ENCODE results near the gene TSHZ2.

TSHZ2 gene

GRCh38 chr20:53346335-53346648 lies 374.1 kb downstream of the TSHZ2 start:
- Histone ChIP-seq H3K36me3 (ENCODE audit: insufficient read depth, low read length) (no peaks in the 10 kb centered on the region), H3K27ac (ENCODE audit: low read depth, low read length, poor library complexity, severe bottlenecking) (no peak overlapping the region), H2AFZ (ENCODE audit: low read length) (no peak overlapping the region), H3F3A (ENCODE audit: insufficient read depth, low read length) (no peaks in the 10 kb centered on the region), H3K9ac (ENCODE audit: low read length) (no peak overlapping the region), H3K9me3 (ENCODE audit: low read length) (no peaks in the 10 kb centered on the region), H3K79me2 (ENCODE audit: insufficient read depth, low read length) (no peaks in the 10 kb centered on the region), H3K27me3 (ENCODE audit: insufficient read depth, low read length) (no peaks in the 10 kb centered on the region), H3K9me2 (ENCODE audit: low read depth, low read length) (no peaks in the 10 kb centered on the region), H3K4me1 (ENCODE audit: insufficient read depth, low read length, severe bottlenecking) (no peaks in the 10 kb centered on the region), H4K20me1 (ENCODE audit: insufficient read depth, low read length) (no peaks in the 10 kb centered on the region), H3K4me3 (ENCODE audit: low read depth, low read length, poor library complexity, severe bottlenecking) (no peak overlapping the region), H3K4me2 (ENCODE audit: low read length) (no peak overlapping the region)
- no peak for TF ChIP-seq EZH2 (IDR thresholded peaks at IDR 0.05; ENCODE audit: borderline replicate concordance, low read length)
- no peak for TF ChIP-seq CTCF (IDR thresholded peaks at IDR 0.05; ENCODE audit: low read length)

- no peak overlapping the region for H3K4me3 ChIP-seq (ENCODE audit: low read depth, low read length, poor library complexity, severe bottlenecking)
- no peak overlapping the region for H3K4me2 ChIP-seq (ENCODE audit: low read length)
- H3K36me3 ChIP-seq (ENCODE audit: insufficient read depth, low read length) = no peaks in the 10 kb centered on the region
- H3K79me2 ChIP-seq (ENCODE audit: insufficient read depth, low read length) = no peaks in the 10 kb centered on the region
- H3F3A ChIP-seq (ENCODE audit: insufficient read depth, low read length) = no peaks in the 10 kb centered on the region
- H3K27ac ChIP-seq (ENCODE audit: low read depth, low read length, poor library complexity, severe bottlenecking) = no peak overlapping the region
- no peaks in the 10 kb centered on the region for H3K9me2 ChIP-seq (ENCODE audit: low read depth, low read length)
- TF ChIP-seq EZH2 (IDR thresholded peaks at IDR 0.05; ENCODE audit: borderline replicate concordance, low read length) (no peak), CTCF (IDR thresholded peaks at IDR 0.05; ENCODE audit: low read length) (no peak)
- H4K20me1 ChIP-seq (ENCODE audit: insufficient read depth, low read length) = no peaks in the 10 kb centered on the region
- H2AFZ ChIP-seq (ENCODE audit: low read length) = no peak overlapping the region
- H3K4me1 ChIP-seq (ENCODE audit: insufficient read depth, low read length, severe bottlenecking) = no peaks in the 10 kb centered on the region
- H3K27me3 ChIP-seq (ENCODE audit: insufficient read depth, low read length) = no peaks in the 10 kb centered on the region
- H3K9ac ChIP-seq (ENCODE audit: low read length) = no peak overlapping the region
- no peaks in the 10 kb centered on the region for H3K9me3 ChIP-seq (ENCODE audit: low read length)
Observed at GRCh38 chr20:53349730-53350129, 377.6 kb downstream of the TSHZ2 start.

- Histone ChIP-seq H3K4me2 (ENCODE audit: low read length) (no peak overlapping the region), H3F3A (ENCODE audit: insufficient read depth, low read length) (no peaks in the 10 kb centered on the region), H3K9me3 (ENCODE audit: low read length) (0 out of 2 replicates have a peak, but pooled peaks cover 5% of the 10 kb centered on the region), H3K9me2 (ENCODE audit: low read depth, low read length) (no peaks in the 10 kb centered on the region), H2AFZ (ENCODE audit: low read length) (no peak overlapping the region), H3K79me2 (ENCODE audit: insufficient read depth, low read length) (no peaks in the 10 kb centered on the region), H3K27ac (ENCODE audit: low read depth, low read length, poor library complexity, severe bottlenecking) (no peak overlapping the region), H3K27me3 (ENCODE audit: insufficient read depth, low read length) (no peaks in the 10 kb centered on the region), H4K20me1 (ENCODE audit: insufficient read depth, low read length) (no peaks in the 10 kb centered on the region), H3K36me3 (ENCODE audit: insufficient read depth, low read length) (no peaks in the 10 kb centered on the region), H3K9ac (ENCODE audit: low read length) (no peak overlapping the region), H3K4me3 (ENCODE audit: low read depth, low read length, poor library complexity, severe bottlenecking) (no peak overlapping the region), H3K4me1 (ENCODE audit: insufficient read depth, low read length, severe bottlenecking) (no peaks in the 10 kb centered on the region)
- TF ChIP-seq EZH2 (IDR thresholded peaks at IDR 0.05; ENCODE audit: borderline replicate concordance, low read length) (no peak), CTCF (IDR thresholded peaks at IDR 0.05; ENCODE audit: low read length) (no peak)
Observed at GRCh38 chr20:53352727-53353440, 380.7 kb downstream of the TSHZ2 start.

Data from OCI-LY1 (cell line).